Cardiac muscle cell (in vitro differentiated cells and primary cell): ENCODE data around the gene ELFN2. TPM values are rescaled to one million over a fixed set of nuclear protein-coding genes. Genes with fewer than 3 reads are reported as not detected.

Experiments
- DNase-seq, 2 donors: peaks; one replicate each; pipeline versions ENCODE4 v3.0.0 to v3.0.0-alpha.2; 2010 to 2017; ENCODE audit warnings: low read depth in 1 of 2, low spot score in 1 of 2
- H3K27ac ChIP-seq: fragments of 200-600 bp; sonication (generic); 2 replicates; pipeline ENCODE4 v1.5.1; 2016
- H3K27me3 ChIP-seq: fragments of 200-600 bp; sonication (generic); 2 replicates; pipeline ENCODE4 v1.6.0; 2016; ENCODE audit warnings: control low read depth
- H3K36me3 ChIP-seq: fragments of 200-600 bp; sonication (generic); 2 replicates; pipeline ENCODE4 v1.5.1; 2016; ENCODE audit warnings: control low read depth
- H3K4me1 ChIP-seq: fragments of 200-600 bp; sonication (generic); 2 replicates; pipeline ENCODE4 v1.8.1; 2017; ENCODE audit warnings: low read depth, mild to moderate bottlenecking, mixed run types
- H3K4me3 ChIP-seq: fragments of 200-600 bp; sonication (generic); 2 replicates; pipeline ENCODE4 v1.5.1; 2016; ENCODE audit warnings: mild to moderate bottlenecking
- H3K9me3 ChIP-seq: fragments of 200-600 bp; sonication (generic); 2 replicates; pipeline ENCODE4 v1.5.1; 2017; ENCODE audit warnings: low read depth, mild to moderate bottlenecking, control low read depth
- CTCF ChIP-seq: IDR thresholded peaks from 2 replicates; pipeline ENCODE4 v1.5.1; 2012; ENCODE audit warnings: low read depth, mild to moderate bottlenecking, low read length
- polyA plus RNA-seq: library from polyadenylated mRNA; unstranded; fragments of >200 nt; fragmentation: Nextera tagmentation; extraction: Ambion mirVana; gene quantifications from 2 replicates; pipeline ENCODE4 v1.2.1, GENCODE V29; 2016
- total RNA-seq: library from RNA; depleted of rRNA; stranded (reverse); fragments of >200 nt; gene quantifications from 2 replicates; pipeline ENCODE4 v1.2.3, GENCODE V29; 2016

ELFN2 gene
- total and polyA plus RNA-seq, 2 experiments from 2014 or later, result 0.09 TPM; not detected in 1

GRCh38 chr22:37319469-37319868 is 107.8 kb downstream of the ELFN2 start:
- Histone ChIP-seq H3K9me3 (no peaks in the 10 kb centered on the region), H3K4me3 (no peak overlapping the region), H3K27ac (no peak overlapping the region), H3K27me3 (peaks cover 32% of the 10 kb centered on the region), H3K36me3 (no peaks in the 10 kb centered on the region), H3K4me1 (no peaks in the 10 kb centered on the region)
- DNase-seq, result peak in 1 of 2 donors; percentile 14
- TF ChIP-seq CTCF, result no peak

GRCh38 chr22:37318364-37319109 is 108.7 kb downstream of the ELFN2 start:
- H3K36me3 ChIP-seq, result no peaks in the 10 kb centered on the region
- no peaks in the 10 kb centered on the region for H3K4me1 ChIP-seq
- TF ChIP-seq CTCF, result no peak
- H3K4me3 ChIP-seq, result no peak overlapping the region
- DNase-seq, result no peak
- no peak overlapping the region for H3K27ac ChIP-seq
- no peaks in the 10 kb centered on the region for H3K9me3 ChIP-seq
- peaks cover 23% of the 10 kb centered on the region for H3K27me3 ChIP-seq

Other genes starting within 250 kb of the ELFN2 start
- 9.8 and 16.4 TPM in 2 replicates for gene C1QTNF6, start 239.2 kb downstream of the ELFN2 start, total RNA-seq
- 6.4 and 10.4 TPM in 2 replicates for gene C1QTNF6, start 239.2 kb downstream of the ELFN2 start, polyA plus RNA-seq
- gene SSTR3, start 215.0 kb downstream of the ELFN2 start, total RNA-seq, result 0.06 and 0.21 TPM in 2 replicates
- gene SSTR3, start 215.0 kb downstream of the ELFN2 start, polyA plus RNA-seq, result not detected in 2 replicates
- gene RAC2, start 183.2 kb downstream of the ELFN2 start, total RNA-seq, result 1.8 and 2.0 TPM in 2 replicates
- gene RAC2, start 183.2 kb downstream of the ELFN2 start, polyA plus RNA-seq, result 0.98 and 1.7 TPM in 2 replicates
- not detected in 2 replicates for gene CYTH4, start 145.0 kb downstream of the ELFN2 start, total RNA-seq
- not detected in 2 replicates for gene CYTH4, start 145.0 kb downstream of the ELFN2 start, polyA plus RNA-seq
- gene MFNG, start 58.9 kb upstream of the ELFN2 start, total RNA-seq, result 1.2 and 2.6 TPM in 2 replicates
- 6.4 and 9.2 TPM in 2 replicates for gene MFNG, start 58.9 kb upstream of the ELFN2 start, polyA plus RNA-seq
- 3.3 and 4.5 TPM in 2 replicates for gene CARD10, start 91.9 kb upstream of the ELFN2 start, total RNA-seq
- 2.1 and 3.9 TPM in 2 replicates for gene CARD10, start 91.9 kb upstream of the ELFN2 start, polyA plus RNA-seq
- gene CDC42EP1, start 133.0 kb upstream of the ELFN2 start, total RNA-seq, result 8.9 and 12.7 TPM in 2 replicates
- 10.9 and 21.6 TPM in 2 replicates for gene CDC42EP1, start 133.0 kb upstream of the ELFN2 start, polyA plus RNA-seq
- gene LGALS2, start 152.6 kb upstream of the ELFN2 start, total RNA-seq, result not detected in 2 replicates
- gene LGALS2, start 152.6 kb upstream of the ELFN2 start, polyA plus RNA-seq, result not detected in 2 replicates
- gene GGA1, start 181.4 kb upstream of the ELFN2 start, total RNA-seq, result 91.9 and 114 TPM in 2 replicates
- 81.9 and 82.6 TPM in 2 replicates for gene GGA1, start 181.4 kb upstream of the ELFN2 start, polyA plus RNA-seq
- 24.3 and 51.9 TPM in 2 replicates for gene SH3BP1, start 212.2 kb upstream of the ELFN2 start, total RNA-seq
- 15.0 and 20.7 TPM in 2 replicates for gene SH3BP1, start 212.2 kb upstream of the ELFN2 start, polyA plus RNA-seq
- 48.5 and 62.5 TPM in 2 replicates for gene PDXP, start 231.2 kb upstream of the ELFN2 start, total RNA-seq
- gene PDXP, start 231.2 kb upstream of the ELFN2 start, polyA plus RNA-seq, result 88.0 and 117 TPM in 2 replicates
- 6.6 and 24.5 TPM in 2 replicates for gene LGALS1, start 248.2 kb upstream of the ELFN2 start, total RNA-seq
- gene LGALS1, start 248.2 kb upstream of the ELFN2 start, polyA plus RNA-seq, result 8.1 and 37.3 TPM in 2 replicates